GM12872 (cell line): Measurements from ENCODE around the gene MTIF2.

Source experiments
- CTCF ChIP-seq: IDR thresholded peaks from 3 replicates; pipeline ENCODE4 v1.5.1; 2011; ENCODE audit warnings: low read depth, mild to moderate bottlenecking, low read length, moderate library complexity; ENCODE audit not compliant: insufficient read depth

The MTIF2 gene

GRCh38 chr2:55268907-55269644 is at the start of gene MTIF2:
Gene MTIF2 (minus strand): TSS chr2:55269231. CDS start chr2:55263858, 5,373 bp downstream.
- TF ChIP-seq CTCF, result 0 out of 3 replicates have a peak, but pooled peaks have one; percentile 25

- TF ChIP-seq CTCF, result no peak
Observed at GRCh38 chr2:55314985-55315384, 46.0 kb upstream of the MTIF2 start.

DNA sequence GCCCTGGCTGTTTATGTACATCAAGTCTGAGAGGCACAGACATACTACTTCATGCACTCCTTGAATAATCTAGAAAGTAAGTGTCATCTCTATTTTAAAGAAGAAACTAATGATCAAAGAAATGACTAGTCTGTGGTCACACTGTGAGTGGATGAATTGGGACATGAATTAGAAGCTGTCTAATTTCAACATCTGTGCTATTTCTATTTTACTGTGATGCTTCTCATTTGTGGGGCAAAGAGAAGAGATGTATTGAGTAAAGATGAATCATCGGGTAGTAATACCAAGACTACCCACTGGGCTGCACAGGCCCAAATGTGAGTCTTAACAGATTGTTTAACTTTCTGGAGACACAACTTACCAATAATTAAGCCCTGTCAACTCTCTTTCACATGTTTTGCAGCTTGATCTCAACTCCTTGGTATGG is 42.4 kb upstream of the MTIF2 start:
- peak; percentile 57; the same call in 2 of the 3 replicates for TF ChIP-seq CTCF

- TF ChIP-seq CTCF, result no peak
Observed at GRCh38 chr2:55309446-55309845, 40.4 kb upstream of the MTIF2 start.

- TF ChIP-seq CTCF, result no peak
Observed at GRCh38 chr2:55302241-55302640, 33.2 kb upstream of the MTIF2 start.

DNA sequence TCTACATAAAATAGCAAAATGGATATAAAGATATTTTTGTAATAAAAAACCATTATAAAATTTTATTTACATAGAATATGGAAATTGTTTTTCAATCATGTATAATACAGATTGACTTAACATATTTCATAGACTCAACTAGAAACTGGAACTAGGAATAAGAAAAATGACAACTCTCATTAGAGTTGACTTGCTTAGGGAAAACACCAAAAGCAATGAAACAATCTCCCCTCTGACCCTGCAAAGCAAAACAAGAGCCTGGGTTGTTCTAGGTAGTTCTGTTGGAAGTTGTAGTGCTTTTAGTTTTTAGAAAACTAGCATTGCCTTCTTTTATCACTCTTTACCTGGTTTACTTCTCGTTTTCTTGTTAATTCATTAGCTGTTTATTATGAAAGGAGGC is 32.2 kb upstream of the MTIF2 start:
- no peak for TF ChIP-seq CTCF

GRCh38 chr2:55296393-55296792 is 27.4 kb upstream of the MTIF2 start:
- TF ChIP-seq CTCF, result no peak

GRCh38 chr2:55283083-55283482 is 14.1 kb upstream of the MTIF2 start:
- no peak for TF ChIP-seq CTCF
